Ascending aorta (tissue), 2 donors: Measurements from ENCODE around the gene MAP3K1. TPM values are rescaled to one million over a fixed set of nuclear protein-coding genes. Genes with fewer than 3 reads are reported as not detected.
A peak's percentile ranks its signal among the peaks of the same experiment; 100 is the strongest.

ENCODE experiments used
- DNase-seq, 2 donors: peaks; one replicate each; pipeline ENCODE4 v3.0.0-alpha.2; 2019; ENCODE audit warnings: low spot score in 2 of 2
- H3K27ac ChIP-seq, 2 donors: fragments of 200-600 bp; sonication (generic); one replicate each; pipeline ENCODE4 v1.5.1; 2016 to 2017; ENCODE audit warnings: mild to moderate bottlenecking in 1 of 2
- H3K27me3 ChIP-seq: fragments of 200-600 bp; sonication (generic); one replicate; pipeline ENCODE4 v1.5.1; 2017
- H3K36me3 ChIP-seq, 2 donors: fragments of 200-600 bp; sonication (generic); one replicate each; pipeline ENCODE4 v1.5.1; 2016
- H3K4me1 ChIP-seq, 2 donors: fragments of 200-600 bp; sonication (generic); one replicate each; pipeline ENCODE4 v1.5.1; 2016 to 2017; ENCODE audit warnings: mild to moderate bottlenecking in 1 of 2
- H3K4me3 ChIP-seq, 2 donors: fragments of 200-600 bp; sonication (generic); one replicate each; pipeline ENCODE4 v1.5.1; 2016 to 2017; ENCODE audit warnings: mild to moderate bottlenecking in 1 of 2
- H3K9me3 ChIP-seq, 2 donors: fragments of 200-600 bp; sonication (generic); one replicate each; pipeline ENCODE4 v1.5.1; 2016
- CTCF ChIP-seq, 3 experiments: fragments of 200-600 bp in 2 of 3; fragments of 450-650 bp in 1 of 3; sonication (generic) in 2 of 3; IDR thresholded peaks; one replicate each; pipeline ENCODE4 v1.5.1; 2016 to 2019; ENCODE audit warnings: antibody characterized with exemption in 3 of 3, mild to moderate bottlenecking in 1 of 3, moderate library complexity in 1 of 3
- intact Hi-C: fragments of 100-400 bp; cut with DNase I; formaldehyde crosslinking; loops from one replicate; pipeline ENCODE4 v1.15.1; 2023
- total RNA-seq: library from RNA; depleted of rRNA; stranded (reverse); fragments of >200 nt; gene quantifications from one replicate; pipeline ENCODE4 v1.1.0, GENCODE V29; 2016

MAP3K1 gene
- total RNA-seq, 1 donor from 2014 or later: 14.7 TPM

DNA sequence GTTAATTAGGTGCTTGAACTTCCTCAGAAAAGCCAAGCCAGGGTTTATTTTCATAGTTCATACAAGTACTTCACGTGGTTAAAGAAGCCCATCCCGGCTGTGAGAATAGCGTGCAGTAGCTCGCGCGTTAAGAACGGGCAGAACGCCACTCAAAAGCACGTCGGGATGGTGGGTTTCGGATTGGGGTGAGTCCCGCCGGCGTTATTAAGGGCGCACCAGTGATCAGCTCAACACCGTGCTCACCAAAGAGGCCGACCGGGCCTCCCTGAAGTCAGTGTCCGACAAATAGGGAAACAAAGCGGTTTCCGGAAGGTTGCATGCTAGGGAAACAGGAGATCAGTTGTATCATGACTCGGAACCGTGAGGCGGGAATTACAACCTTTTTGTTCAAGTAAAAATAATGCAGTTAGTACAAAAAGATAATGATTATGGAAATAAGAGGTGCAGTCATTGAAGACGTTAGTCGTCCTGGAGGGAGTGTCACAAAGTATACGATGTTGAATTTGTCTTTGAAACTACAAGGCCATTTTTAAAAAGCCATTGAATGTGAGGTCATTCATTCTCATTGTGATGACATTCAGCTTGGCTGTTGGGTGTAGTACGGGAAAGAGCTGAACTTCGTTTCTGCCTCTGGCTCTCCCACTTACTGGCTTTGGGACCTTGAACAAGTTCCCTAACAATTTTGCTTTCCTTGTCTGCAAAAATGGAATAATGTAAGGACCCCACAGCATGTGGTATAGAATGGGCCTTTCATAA, 95.0 kb downstream of the MAP3K1 start:
- Histone ChIP-seq H3K4me3 (peak overlapping the region; percentile 63 to 92), H3K4me1 (peaks cover 2 to 6% of the 10 kb centered on the region in 2 donors), H3K36me3 (no peaks in the 10 kb centered on the region), H3K27me3 (no peaks in the 10 kb centered on the region), H3K9me3 (no peaks in the 10 kb centered on the region), H3K27ac (peak overlapping the region; percentile 90 to 99)
- intact Hi-C loops: no loop called here
- peak in 1 of 2 donors; percentile 77 for DNase-seq
- no peak for TF ChIP-seq CTCF (IDR thresholded peaks at IDR 0.05)

DNA sequence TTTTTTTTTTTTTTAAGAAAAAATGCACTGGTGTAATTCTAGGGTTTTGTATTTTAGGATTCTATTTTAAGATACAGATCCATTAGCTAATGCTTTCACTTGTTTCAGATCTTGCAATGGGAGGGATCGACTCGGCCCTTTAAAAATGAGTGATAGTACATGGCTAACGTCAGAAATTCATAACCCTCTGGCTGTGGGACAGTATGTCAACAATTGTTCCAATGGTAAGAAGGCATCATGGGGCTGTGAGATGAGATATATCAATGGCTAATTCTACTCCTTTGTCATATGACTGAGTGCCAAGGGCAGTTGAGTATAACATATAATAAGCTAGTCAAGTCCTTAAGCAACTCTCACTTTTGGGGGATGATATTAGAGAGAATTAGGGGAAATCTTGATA, 98.4 kb downstream of the MAP3K1 start:
- Histone ChIP-seq H3K9me3 (no peaks in the 10 kb centered on the region), H3K4me1 (peaks cover 2 to 6% of the 10 kb centered on the region in 2 donors), H3K36me3 (no peaks in the 10 kb centered on the region), H3K27me3 (no peaks in the 10 kb centered on the region), H3K4me3 (no peak overlapping the region), H3K27ac (no peak overlapping the region)
- no peak for DNase-seq
- TF ChIP-seq CTCF (IDR thresholded peaks at IDR 0.05): no peak
- intact Hi-C loops: no loop called here

DNA sequence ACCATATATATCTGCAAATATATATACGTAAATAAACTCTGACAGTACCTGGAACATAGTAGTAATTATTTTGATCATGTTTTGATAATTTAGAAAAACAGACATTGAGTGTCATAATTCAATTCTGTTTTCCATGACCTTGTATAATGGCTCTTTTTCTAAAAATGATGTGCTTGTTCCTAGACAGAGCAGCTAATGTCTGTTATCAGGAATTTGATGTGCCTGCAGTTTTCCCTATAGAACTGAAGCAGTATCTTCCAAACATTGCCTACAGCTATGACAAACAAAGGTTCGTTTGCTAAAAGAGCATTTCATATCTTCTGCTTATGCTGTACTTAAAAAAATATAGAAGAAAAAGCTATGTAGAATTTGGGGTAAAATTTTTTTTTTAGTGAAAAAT, 99.3 kb downstream of the MAP3K1 start:
- Histone ChIP-seq H3K36me3 (no peaks in the 10 kb centered on the region), H3K4me1 (peaks cover 0 to 6% of the 10 kb centered on the region in 2 donors), H3K27me3 (no peaks in the 10 kb centered on the region), H3K4me3 (no peak overlapping the region), H3K9me3 (no peaks in the 10 kb centered on the region), H3K27ac (no peak overlapping the region)
- intact Hi-C loops: no loop called here
- DNase-seq: no peak
- no peak for TF ChIP-seq CTCF (IDR thresholded peaks at IDR 0.05)

DNA sequence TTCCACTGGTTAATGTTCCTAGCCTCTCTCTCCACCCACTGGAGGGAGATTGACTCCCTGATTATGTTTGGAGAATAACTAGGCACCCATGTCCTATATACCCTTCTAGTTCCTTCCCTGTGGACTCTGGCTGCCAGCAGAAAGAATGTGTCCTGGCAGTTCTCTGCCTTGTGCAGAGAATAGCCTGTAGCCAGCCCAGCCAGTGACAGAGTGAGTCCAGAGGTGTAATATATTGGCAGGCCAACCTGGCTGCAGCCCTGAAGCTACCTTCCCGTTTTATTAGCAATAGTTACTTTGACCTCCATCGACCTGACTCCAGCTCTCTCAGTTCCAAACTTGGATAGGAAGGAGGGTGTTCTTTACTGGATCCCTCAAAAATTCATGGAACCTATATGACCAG, 102.2 kb downstream of the MAP3K1 start:
- Histone ChIP-seq H3K4me1 (no peaks in the 10 kb centered on the region), H3K9me3 (no peaks in the 10 kb centered on the region), H3K4me3 (no peak overlapping the region), H3K27me3 (no peaks in the 10 kb centered on the region), H3K27ac (no peak overlapping the region), H3K36me3 (peaks cover 7 to 16% of the 10 kb centered on the region in 2 donors)
- intact Hi-C loops: no loop called here
- DNase-seq: no peak
- TF ChIP-seq CTCF (IDR thresholded peaks at IDR 0.05): no peak

GRCh38 chr5:56918054-56918453, 102.7 kb downstream of the MAP3K1 start:
- DNase-seq: no peak
- no peak overlapping the region for H3K27ac ChIP-seq
- intact Hi-C loops: no loop called here
- no peak overlapping the region for H3K4me3 ChIP-seq
- H3K9me3 ChIP-seq: no peaks in the 10 kb centered on the region
- no peaks in the 10 kb centered on the region for H3K27me3 ChIP-seq
- no peaks in the 10 kb centered on the region for H3K4me1 ChIP-seq
- H3K36me3 ChIP-seq: peaks cover 13 to 21% of the 10 kb centered on the region in 2 donors
- no peak for TF ChIP-seq CTCF (IDR thresholded peaks at IDR 0.05)
